Measurements from ENCODE around the gene KCNAB1.

GRCh38 chr3:156256945-156257344 lies 136.6 kb downstream of the KCNAB1 start:
- TF ChIP-seq CTCF (optimal IDR thresholded peaks at IDR 0.05 in 1 of 3, IDR thresholded peaks at IDR 0.05 in 1 of 3, conservative IDR thresholded peaks at IDR 0.05 in 1 of 3; ENCODE audit: extremely low read depth in 1 of 3, insufficient read depth in 2 of 3, low read length in 3 of 3) (no peak), EZH2 (IDR thresholded peaks at IDR 0.05; ENCODE audit: low read length) (no peak)

All from keratinocyte (primary cell).